Right hindlimb (tissue), 1 donor: ENCODE measurements around the gene ZNF215.
"Not testable (repeated sequence)": the region's sequence is repeated elsewhere in the genome, so short reads cannot be mapped to it uniquely, and the experiment has no call there.

Experiments
- DNase-seq: peaks from one replicate; pipeline ENCODE4 v3.0.0-alpha.2; 2018

ZNF215 gene

GRCh38 chr11:6926208-6927029 lies at the start of gene ZNF215:
Gene ZNF215, plus strand, starts transcription at chr11:6926426. Its CDS starts 5,847 bp downstream, at chr11:6932273.
- DNase-seq, result peak; percentile 88

DNA sequence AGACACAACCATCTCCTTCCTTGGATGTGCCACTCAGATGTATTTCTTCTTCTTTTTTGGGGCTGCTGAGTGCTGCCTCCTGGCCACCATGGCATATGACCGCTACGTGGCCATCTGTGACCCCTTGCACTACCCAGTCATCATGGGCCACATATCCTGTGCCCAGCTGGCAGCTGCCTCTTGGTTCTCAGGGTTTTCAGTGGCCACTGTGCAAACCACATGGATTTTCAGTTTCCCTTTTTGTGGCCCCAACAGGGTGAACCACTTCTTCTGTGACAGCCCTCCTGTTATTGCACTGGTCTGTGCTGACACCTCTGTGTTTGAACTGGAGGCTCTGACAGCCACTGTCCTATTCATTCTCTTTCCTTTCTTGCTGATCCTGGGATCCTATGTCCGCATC lies 49.3 kb upstream of the ZNF215 start:
- no peak for DNase-seq

GRCh38 chr11:6882751-6883150 lies 43.5 kb upstream of the ZNF215 start:
- no peak for DNase-seq

- DNase-seq, result not testable (repeated sequence)
Observed at GRCh38 chr11:6887711-6888110, 38.5 kb upstream of the ZNF215 start.

GRCh38 chr11:6888830-6889229 lies 37.4 kb upstream of the ZNF215 start:
- DNase-seq, result no peak

- no peak for DNase-seq
Observed at GRCh38 chr11:6889835-6890234, 36.4 kb upstream of the ZNF215 start.

- no peak for DNase-seq
Observed at GRCh38 chr11:6892400-6892799, 33.8 kb upstream of the ZNF215 start, which contains the start of gene OR2D2. Gene OR2D2, minus strand, starts transcription at chr11:6892500. Its CDS starts 0 bp downstream, at chr11:6892500.

GRCh38 chr11:6894097-6894496 lies 32.1 kb upstream of the ZNF215 start:
- no peak for DNase-seq

- DNase-seq, result no peak
Observed at GRCh38 chr11:6895010-6895409, 31.2 kb upstream of the ZNF215 start.

DNA sequence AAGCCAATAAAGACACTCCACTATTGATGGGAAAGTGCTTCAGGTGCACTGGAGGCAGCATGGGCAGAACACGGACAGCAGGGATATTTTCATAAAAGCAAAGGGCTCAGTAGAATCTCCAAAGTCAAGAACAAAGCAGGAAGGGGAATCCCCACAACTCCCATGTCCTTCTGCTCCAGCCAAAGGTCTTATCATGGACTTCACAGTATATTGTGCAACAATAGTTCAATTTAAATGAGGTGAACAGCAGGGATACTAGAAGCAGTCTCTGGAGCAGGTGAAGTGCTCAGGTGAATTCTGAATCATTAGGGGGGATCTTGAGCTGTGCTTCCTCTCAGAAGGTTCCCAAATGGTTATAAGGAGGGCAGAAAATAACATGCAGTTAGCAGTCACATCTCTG lies 27.3 kb upstream of the ZNF215 start:
- DNase-seq, result no peak

GRCh38 chr11:6900327-6900999 lies 25.8 kb upstream of the ZNF215 start:
- DNase-seq, result no peak

DNA sequence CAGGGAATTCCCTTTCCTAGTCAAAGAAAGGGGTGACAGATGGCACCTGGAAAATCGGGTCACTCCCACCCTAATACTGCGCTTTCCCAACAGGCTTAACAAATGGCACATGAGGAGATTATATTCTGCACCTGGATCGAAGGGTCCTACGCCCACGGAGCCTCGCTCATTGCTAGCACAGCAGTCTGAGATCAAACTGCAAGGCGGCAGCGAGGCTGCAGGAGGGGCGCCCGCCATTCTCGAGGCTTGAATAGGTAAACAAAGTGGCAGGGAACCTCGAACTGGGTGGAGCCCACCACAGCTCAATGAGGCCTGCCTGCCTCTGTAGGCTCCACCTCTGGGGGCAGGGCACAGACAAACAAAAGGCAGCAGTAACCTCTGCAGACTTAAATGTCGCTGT lies 21.4 kb upstream of the ZNF215 start:
- not testable (repeated sequence) for DNase-seq

GRCh38 chr11:6911378-6911777 lies 14.8 kb upstream of the ZNF215 start:
- DNase-seq, result no peak

DNA sequence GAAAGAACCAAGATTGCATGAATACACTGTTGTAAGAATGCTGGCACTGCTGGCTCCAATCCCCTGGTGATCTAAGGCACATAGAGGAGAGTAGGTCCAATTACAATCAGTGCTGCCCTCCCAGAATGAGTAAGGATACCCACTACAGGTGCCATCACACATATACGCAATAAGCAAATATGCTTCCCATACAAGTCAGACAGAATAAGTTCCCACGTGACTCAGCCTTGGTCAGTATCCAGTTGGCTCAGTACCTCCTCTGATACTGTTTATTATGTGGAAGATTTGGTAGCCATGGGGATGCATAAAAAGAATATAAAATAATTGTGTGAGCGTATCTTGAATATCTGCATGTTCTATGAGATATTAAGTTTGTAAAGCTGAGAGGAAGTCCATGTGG lies 14.3 kb upstream of the ZNF215 start:
- no peak for DNase-seq

DNA sequence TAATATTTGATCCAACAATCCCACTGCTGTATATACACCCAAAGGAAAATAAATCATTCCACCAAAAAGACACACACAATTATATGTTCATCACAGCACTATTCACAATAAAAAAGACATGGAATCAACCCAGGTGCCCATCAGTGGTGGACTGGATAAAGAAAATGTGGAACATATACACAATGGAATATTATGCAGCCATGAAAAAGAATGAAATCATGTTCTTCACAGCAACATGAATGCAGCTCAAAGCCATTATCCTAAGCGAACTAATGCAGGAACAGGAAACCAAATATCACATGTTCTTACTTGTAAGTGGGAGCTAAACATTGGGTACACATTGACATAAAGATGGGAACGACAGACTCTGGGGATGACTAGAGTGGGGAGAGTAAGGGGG lies 6.5 kb upstream of the ZNF215 start:
- no peak for DNase-seq

GRCh38 chr11:6920702-6921101 lies 5.5 kb upstream of the ZNF215 start, which contains the start of gene OR2D3:
Gene OR2D3, plus strand, starts transcription at chr11:6921002. Its CDS starts 0 bp downstream, at chr11:6921002.
- DNase-seq, result no peak

DNA sequence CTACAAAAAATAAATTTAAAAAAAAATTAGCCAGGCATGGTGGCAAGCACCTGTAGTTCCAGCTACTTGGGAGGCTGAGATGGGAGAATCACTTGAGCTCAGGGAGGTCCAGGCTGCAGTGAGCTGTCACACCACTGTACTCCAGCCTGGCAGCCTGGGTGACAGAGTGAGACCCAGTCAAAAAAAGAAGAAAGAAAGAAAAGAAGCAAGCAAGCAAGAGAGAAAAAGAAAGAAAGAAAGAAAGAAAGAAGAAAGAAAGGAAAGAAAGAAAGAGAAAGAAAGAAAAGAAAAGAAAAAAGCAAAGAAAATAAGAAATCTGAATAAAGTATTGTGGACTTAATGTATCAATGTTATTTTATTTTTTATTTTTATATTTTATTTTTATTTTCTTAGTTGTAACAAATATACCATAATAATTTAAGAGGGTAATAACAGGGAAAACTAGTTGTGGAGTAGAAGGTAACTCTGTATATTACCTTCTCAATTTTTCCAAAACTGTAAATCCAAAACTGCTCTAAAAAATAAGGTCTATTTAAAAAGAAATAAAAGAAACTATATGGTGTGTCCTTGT lies 1.1 kb upstream of the ZNF215 start:
- no peak for DNase-seq

DNA sequence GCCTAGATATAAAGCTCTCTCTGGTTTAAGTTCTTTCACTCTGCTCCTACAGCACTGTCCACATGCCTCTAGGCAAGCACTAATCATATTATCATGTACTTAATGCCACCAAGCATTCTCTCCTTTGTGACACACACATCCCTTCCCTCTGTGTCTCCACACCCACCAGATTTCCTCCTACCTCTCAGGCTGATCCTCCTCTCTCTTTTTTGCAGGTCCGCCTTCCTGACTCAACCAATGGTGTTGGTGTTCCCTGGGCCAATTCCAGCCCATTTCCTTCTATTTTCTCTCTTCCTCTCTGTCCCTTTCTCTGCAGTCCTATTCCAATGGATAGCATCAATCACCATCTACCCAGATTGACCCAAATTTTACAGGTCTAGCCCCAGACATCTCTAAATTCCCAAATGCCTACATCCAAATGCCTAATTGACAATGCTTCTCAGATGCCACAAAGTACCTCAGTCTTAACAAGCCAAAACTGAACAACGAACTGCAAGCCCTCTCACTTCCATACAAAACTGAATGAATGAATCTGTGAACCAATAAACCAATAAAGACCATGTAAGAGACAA lies 504 bp upstream of the ZNF215 start:
- DNase-seq, result peak; percentile 19

DNA sequence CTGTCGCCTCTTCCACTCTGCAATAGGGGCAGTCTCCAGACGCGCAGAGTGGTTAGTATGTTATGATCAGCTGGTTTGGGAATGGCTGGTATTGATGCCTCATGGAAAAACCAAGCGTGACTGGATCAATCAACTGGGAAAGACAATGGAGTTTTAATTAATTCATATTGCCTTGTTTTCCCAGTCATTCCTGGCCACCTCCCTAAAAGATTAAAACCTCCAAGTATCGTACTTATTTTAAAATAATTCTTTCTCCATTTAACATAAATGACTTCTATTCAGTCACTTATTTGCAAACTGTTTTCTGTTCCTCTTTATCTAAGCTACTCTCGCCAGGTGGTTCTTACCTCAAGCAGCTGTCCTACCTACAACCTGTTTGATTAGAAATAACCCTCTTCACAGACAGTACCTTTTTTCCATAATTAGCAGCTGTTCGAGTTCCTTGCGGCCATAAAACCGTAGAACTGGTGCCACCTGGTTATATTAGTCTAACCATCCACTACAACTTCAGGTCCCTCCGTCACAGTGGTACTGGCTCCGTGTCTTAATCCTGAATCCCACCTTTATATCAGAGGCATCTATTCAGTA lies 898 bp downstream of the ZNF215 start:
- no peak for DNase-seq

GRCh38 chr11:6928916-6929315 lies 2.7 kb downstream of the ZNF215 start:
- no peak for DNase-seq

- DNase-seq, result no peak
Observed at GRCh38 chr11:6931146-6931713, 5.0 kb downstream of the ZNF215 start.

DNA sequence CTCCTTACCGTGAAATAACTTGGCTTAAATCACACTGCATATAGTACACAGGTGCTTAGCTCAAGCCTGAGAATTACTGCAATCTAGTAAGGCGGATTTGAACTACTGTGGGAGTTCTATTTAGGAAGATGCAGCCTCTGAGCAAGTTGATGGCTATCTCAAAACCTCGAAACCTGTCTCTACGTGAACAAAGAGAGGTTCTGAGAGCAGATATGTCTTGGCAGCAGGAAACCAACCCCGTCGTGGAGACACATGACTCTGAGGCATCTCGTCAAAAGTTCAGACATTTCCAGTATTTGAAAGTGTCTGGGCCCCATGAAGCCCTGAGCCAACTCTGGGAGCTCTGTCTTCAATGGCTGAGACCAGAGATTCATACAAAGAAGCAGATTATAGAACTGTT lies 5.9 kb downstream of the ZNF215 start:
- no peak for DNase-seq

- no peak for DNase-seq
Observed at GRCh38 chr11:6941970-6942369, 15.7 kb downstream of the ZNF215 start.
